DMS 273 (cell line): ENCODE measurements around the gene ZFP36.
A peak's percentile ranks its signal among the peaks of the same experiment; 100 is the strongest.

Experiments used
- DNase-seq: peaks from one replicate; lab custom pipeline; 2025; ENCODE audit not compliant: unreplicated experiment; lab: John Stamatoyannopoulos, UW

Gene ZFP36

DNA sequence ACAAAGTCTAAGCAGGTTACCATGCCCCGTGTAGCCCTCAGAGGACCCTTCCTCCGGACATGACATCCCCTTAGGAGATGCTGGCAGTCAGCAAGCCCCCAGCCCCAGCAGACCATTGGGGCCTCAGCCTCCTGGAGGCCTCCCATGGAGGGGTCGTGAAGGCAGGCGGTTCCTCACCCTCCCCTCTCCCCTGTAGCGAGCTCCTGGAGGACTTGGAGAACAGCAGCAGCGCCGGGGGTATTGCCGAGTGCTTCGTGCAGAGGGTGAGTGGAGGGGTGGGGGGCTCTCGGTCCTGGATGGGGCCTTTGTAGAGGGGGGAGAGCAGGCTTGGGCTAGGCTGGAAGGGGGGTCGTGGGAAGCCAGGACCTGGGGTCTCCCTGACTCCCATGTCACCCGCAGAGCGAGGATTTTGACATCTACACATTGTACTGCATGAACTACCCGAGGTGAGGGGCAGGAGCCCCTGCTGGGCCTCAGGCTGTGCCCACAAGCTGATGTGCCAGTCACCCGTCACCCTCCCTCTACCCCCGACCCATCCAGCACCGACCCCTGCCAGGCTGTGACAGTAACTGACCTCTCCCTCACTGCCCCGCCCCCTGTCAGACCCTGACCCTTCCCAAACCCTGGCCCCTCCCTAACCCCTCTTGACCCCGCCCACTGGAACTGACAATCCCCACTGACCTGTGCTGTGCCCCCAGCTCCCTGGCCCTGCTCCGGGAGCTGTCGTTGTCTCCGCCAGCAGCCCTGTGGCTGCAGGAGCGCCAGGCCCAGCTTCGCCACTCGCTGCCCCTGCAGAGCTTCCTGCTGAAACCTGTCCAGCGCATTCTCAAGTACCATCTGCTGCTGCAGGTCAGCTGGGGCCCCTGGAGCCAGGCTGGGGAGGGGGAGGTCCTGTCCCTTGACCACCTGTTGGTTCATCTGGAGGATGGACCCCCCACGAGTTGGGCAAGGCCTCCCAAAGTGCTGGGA is 9.8 kb downstream of the ZFP36 start:
- peak; percentile 65 for DNase-seq

- no peak for DNase-seq
Measured at GRCh38 chr19:39417463-39418181, 11.0 kb downstream of the ZFP36 start.

GRCh38 chr19:39419003-39419402 is 12.4 kb downstream of the ZFP36 start:
- DNase-seq: no peak

DNA sequence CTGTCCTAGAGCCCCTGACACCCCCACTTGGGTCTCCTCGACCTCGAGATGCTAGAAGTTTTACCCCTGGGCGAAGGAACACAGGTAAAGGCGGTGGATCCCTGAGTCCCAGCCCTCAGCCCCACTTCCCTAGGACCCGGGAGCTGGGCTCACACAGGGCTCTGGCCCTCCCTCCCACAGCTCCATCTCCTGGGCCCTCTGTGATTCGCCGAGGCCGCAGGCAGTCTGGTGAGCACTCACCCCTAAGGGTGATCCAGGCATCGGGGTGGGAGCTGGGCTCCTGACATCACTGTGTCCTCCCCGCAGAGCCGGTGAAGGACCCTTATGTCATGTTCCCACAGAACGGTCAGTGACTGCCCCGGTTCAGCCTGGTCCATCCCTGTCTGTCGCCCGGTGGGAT is 14.1 kb downstream of the ZFP36 start:
- no peak for DNase-seq

DNA sequence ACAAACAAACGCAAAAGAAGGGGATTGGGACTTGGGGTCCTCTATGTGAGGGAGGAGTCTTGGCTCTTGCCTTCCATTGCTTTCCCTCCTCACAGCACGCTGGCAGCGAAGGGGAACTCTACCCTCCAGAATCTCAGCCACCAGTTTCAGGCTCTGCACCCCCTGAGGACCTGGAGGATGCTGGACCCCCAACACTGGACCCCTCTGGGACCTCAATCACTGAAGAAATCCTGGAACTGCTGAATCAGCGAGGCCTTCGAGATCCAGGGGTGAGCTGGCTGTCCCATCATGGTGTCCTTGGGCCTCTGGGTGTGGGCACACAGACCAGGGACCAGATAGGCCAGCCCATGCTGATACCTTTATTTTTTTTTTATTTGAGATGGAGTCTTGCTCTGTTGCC is 15.4 kb downstream of the ZFP36 start:
- no peak for DNase-seq

DNA sequence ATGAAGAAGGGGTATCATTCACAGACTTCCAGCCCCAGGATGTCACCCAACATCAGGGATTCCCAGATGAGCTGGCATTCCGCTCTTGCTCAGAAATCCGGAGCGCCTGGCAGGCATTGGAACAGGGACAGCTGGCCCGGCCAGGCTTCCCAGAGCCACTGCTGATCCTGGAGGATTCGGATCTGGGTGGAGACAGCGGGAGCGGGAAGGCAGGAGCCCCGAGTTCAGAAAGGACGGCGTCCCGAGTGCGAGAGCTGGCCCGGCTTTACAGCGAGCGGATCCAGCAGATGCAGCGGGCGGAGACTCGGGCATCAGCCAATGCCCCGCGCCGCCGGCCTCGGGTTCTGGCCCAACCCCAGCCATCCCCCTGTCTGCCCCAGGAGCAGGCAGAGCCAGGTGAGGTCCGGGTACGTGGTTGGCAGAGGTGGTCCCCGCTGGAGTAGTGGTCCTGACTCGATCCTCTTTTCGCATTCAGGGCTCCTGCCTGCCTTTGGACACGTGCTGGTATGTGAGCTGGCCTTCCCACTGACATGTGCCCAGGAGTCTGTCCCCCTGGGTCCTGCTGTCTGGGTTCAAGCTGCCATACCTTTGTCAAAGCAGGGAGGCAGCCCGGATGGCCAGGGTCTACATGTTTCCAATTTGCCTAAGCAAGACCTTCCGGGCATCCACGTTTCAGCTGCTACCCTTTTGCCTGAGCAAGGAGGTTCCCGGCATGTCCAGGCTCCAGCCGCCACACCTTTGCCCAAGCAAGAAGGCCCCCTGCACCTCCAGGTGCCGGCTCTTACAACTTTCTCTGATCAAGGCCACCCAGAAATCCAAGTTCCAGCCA is 16.8 kb downstream of the ZFP36 start:
- no peak for DNase-seq

- no peak for DNase-seq
Measured at GRCh38 chr19:39424934-39425333, 18.3 kb downstream of the ZFP36 start.

DNA sequence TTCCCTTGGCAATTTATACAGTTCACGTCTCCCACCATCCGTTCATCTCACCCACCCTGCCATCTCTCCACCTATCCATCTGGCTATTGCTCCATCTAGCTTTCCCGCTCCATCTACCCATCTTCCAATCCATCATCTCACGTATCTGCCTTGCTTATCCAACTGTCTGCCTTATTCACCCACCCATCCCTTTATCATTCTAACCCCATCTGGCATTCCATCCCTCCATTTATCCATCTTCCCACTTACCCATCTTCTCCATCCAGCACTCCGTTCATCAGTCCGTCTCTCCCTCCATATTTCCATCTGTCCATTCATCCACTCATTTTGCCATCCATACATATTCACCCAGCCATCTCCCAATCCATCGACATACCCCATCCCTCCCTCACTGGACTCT is 19.1 kb downstream of the ZFP36 start:
- DNase-seq: no peak

GRCh38 chr19:39426170-39426569 is 19.5 kb downstream of the ZFP36 start:
- no peak for DNase-seq

- DNase-seq: no peak
Measured at GRCh38 chr19:39427707-39428106, 21.1 kb downstream of the ZFP36 start.

- DNase-seq: peak; percentile 62
Measured at GRCh38 chr19:39428283-39429112, 21.9 kb downstream of the ZFP36 start.

DNA sequence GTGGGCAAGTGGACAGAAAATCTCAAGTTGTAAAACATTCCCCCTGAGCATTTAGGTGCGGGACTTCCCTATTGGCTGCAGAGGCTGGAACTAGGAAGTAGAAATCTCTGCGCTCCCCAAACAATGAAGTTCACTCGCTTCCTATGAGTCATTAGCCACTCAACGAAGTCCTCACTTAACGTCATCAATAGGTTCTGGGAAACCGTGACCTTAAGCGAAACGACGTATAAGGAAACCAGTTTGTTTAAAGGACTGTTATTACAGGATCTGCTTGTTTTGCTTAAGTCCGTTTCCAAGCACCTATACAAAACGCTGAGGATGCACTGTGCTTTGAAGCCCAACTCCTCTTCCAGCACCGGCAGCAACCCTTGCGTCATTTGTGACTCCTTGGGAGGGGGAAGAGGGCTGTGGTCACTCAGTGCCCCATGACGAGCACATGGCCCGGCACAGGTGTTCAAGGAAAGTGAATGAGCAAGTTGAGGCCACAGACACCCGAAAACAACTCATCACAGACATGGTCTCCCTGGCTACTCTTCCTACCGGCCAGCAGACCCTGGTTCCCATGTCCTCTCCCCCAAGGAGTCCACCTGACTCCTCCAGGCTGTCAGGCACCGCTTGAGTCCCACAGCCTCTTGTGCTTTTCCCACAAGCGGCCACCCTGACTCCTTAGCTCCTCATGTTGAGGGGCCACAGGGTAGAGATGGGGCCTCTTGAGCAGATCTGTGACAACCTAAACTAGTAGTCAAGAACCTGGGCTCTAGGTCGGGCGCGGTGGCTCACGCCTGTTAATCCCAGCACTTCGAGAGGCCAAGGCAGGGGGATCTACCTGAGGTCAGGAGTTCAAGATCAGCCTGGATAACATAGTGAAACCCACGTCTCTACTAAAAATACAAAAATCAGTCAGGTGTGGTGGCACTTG is 24.3 kb downstream of the ZFP36 start:
- peak; percentile 78 for DNase-seq

- DNase-seq: no peak
Measured at GRCh38 chr19:39432677-39433025, 26.0 kb downstream of the ZFP36 start.

DNA sequence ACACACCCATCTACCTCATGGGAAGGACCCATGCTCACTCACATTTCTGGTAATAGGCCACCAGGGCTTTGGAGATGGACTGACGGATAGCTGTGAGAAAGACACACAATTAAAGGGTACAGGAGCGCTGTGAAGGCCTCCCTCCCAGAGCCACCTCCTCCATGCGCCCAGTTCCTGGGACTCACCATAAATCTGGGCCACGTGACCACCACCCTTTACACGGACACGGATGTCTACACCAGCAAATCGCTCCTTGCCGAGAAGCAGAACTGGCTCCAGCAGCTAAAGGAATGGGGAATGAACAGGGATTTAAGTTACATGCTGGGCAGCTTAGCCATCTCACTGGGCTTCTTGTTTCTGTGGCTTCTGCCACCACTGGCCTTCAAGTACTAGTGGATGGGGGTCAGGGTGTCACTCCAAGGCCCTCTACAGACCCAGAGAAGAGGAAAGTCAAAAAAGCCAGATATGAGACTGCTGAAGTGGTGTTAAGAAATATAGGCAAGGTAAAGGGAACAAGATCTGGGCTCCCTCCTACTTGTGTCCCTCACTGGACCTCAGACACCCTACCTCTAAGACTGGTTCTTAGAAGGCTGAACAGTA is 26.9 kb downstream of the ZFP36 start:
- no peak for DNase-seq

DNA sequence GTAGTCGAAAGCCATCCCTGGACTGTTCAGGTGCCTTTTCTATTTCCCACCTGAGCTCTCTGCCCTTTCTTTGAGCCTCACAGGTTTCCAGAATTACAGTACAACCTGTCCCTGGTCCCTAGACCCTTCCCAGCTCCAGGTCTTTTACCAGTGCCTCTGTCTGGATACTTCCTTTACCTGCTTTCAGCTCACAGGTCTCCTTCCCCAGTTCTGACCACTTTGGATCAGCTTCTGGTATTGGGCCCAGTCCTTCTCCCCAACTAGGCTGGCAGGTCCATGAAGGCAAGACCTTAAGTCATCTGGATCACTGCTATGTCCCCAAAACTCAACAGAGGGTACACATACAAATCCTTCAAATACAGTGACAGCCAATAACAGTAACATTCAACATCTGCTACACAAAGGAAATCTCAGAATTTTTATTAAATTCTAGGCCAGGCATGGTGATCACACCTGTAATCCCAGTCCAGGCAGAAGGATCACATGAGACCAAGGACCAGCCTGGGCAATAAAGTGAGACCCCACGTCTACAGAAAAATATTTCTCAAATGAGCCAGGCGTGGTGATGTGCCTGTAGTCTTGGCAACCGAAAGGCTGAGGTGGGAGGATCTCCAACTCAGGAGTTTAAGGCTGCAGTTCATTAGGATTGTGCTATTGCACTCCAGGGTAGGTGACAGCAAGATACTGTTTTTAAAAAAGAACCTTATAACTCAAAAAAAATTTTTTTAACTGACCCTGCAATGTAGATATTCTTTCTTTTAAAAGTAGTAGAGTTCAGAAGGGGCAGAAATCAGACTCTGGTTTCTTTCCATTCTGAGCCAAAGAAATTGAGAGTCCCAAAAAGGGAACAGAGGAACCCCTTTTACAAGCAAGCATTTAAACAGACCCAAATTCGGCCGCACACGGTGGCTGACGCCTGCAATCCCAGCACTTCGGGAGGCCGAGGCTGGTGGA is 27.8 kb downstream of the ZFP36 start:
- no peak for DNase-seq

DNA sequence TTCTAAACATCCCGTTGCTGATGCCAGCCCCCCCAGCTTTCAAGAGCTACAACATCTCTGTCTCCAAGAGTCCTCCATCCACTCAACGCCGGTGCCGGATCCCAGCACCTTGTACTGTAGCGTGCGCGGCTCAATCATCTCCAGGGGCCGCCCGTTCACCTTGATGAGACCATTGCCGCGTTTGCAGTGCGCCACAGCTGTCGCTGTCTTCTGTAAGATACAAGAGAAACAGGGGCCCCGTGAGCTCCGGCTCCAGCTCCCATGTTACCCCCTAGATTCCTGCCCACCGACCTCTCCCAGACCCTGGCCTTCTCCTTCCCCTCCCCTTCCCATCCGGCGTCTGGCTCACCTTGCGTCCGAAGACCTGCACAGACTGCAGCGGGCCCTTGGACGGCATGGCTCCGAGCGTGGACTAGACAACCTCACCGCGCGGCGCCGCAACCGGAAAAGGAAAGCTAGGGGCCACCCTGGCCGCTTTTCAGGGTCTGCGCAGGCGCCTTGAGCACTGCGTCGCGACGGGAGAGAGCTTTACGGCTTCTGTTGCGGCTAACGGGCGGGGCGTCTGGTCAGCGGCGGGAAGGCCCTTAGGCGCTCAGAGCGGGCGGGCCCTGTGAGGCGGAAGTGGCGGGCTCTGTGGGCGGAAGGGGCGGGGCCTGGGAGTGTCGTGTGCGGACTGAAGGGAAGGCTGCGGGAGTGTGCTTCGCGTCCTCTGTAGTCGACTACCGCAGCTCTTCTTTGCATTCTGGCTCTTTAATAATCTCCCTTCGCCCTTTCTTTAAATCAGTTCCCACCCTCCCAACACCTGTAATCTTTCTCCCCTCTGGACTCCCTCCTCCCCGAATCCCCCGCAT is 29.1 kb downstream of the ZFP36 start, which contains the start of gene RPS16:
TSS of gene RPS16 (minus strand) at position 451 of the 851 bp plus-strand sequence. CDS start at position 397, 54 bp downstream.
- peak; percentile 100 for DNase-seq

- no peak for DNase-seq
Measured at GRCh38 chr19:39436350-39436716, 29.7 kb downstream of the ZFP36 start.
